ENCODE results near the gene SAA1.

SAA1 gene

GRCh38 chr11:18312012-18312411, 45.9 kb downstream of the SAA1 start:
- no peak for DNase-seq

- DNase-seq, result no peak
These were observed 46.8 kb downstream of the SAA1 start for GRCh38 chr11:18312663-18313420.

GRCh38 chr11:18313965-18314763, 48.1 kb downstream of the SAA1 start:
- DNase-seq, result no peak

- DNase-seq, result no peak
These were observed 48.9 kb downstream of the SAA1 start for GRCh38 chr11:18314784-18315523.

- DNase-seq, result no peak
These were observed 49.8 kb downstream of the SAA1 start for GRCh38 chr11:18315893-18316292.

GRCh38 chr11:18317551-18317950, 51.5 kb downstream of the SAA1 start:
- DNase-seq, result no peak

Measured in DMS79 treated with DMSO at 0.1 percent for 48 hours (cell line).